NCI-H187 treated with DMSO at 0.1 percent for 48 hours (cell line): ENCODE measurements around the gene NEK9.
"Not testable (repeated sequence)": the region's sequence is repeated elsewhere in the genome, so short reads cannot be mapped to it uniquely, and the experiment has no call there.

ENCODE experiments used
- DNase-seq: peaks from one replicate; lab custom pipeline; 2025; lab: John Stamatoyannopoulos, UW

NEK9 gene

DNA sequence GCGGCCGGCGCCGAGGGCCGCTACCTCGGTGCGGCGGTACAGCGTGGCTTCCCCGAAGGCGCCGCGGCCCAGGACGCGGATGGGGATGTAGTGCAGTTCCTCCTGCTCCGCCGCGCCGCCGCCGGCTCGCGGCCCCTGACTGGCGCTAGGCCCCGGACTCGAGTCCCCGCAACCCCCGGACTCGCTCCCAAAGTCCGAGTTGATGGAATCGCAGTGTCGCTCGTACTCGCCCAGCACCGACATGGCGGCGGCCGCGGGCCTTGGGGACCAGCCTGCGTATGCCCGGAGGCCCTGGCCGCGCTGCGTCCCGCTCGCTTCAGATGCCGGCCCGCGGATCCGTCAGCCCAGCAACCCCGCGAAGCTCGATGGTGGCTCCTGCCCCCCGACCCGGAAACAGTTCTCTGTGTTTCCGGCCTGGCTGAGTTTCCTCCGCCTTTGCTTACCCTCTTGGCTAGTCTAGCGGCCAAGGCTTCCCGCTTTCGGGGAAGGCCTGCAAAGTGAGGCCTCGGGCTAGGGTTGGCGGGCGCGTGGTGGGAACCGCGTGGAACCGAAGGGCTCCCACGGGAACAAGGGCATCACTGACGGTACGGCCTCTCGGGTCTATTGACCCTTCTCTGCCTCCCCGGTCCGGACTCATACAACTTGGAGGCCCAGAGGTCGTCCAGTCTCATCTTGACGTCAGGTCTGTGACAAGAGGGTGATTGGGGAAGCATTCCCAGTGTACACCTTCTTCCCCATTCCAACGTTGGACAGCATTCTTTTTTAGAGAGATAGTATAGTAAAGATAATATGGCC, at the start of gene NEK9:
NEK9 (minus strand) TSS at position 370 of the 795 bp plus-strand sequence; CDS start at position 243, 127 bp downstream.
- DNase-seq = peak; percentile 25

DNA sequence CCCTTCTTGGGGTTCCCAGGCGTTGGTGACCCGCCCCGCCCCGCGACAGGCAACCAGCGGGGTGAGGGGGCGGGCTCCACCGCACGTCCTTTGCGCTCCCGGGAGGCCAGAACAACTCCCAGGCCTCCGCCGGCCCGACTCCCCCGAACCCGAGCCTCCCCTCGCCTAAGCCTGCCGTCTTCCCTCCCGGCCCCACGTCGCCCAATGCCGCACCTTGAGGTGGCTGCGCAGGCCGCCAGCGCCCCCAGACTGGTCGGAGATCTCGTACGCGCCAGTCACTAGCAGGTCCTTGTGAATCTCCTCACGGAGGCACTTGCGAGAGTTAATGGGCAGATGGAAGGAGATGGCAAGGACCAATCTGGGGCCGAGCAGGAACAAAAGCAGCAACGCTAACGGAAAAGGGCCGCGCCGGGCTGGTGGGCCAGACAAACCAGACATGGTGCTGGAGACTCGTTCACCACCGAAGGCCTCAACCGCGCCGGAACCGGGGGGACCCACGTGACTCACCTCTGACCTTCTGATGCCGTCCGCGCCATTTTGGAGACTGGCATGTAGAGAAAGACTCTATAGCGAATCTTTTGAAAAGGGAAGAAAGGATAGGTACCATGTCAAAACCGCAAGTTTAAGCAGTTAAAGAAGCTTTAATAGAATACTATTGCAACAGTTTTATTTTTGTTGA, 49.4 kb upstream of the NEK9 start, which contains the start of gene TMED10:
TMED10 (minus strand) TSS at position 471 of the 679 bp plus-strand sequence; CDS start at position 438, 33 bp downstream.
- DNase-seq = peak; percentile 82

DNA sequence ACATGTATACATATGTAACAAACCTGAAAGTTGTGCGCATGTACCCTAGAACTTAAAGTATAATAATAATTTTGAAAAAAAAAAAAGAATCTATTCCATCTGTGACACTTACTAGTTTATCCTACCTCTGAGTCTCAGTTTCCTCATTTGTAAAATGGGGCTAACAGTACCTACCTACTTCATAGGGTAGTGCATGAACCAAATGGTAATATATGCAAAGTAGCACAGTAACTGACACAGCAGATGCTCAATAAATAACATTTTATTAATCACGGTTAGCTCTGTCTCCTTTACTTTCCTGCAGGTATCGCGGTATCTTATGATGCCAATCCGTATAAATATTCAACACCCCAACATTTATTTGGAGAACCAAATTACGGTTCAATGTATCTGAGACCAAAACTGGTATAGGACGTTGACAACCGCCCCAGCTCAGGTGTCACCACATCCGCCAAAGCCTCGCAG, 48.9 kb upstream of the NEK9 start:
- DNase-seq = no peak

DNA sequence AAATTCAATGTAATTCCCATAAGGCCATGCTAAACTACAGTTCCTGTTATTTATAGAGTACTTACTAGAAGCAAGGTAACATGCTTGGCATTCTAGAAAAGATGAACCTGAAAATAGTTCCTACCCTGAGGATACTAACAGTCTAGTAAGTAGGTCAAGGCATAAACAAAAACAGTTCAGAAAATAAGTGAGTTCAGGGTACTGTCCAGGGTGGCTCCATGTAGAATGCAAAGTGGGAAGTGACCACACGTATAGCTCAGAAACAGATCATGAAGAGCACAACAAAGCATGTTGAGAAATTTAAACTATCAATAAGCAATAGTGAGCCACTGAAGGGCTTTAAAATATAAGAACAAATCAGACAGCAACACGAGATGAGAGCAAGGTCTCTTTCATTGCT, 47.2 kb upstream of the NEK9 start:
- no peak for DNase-seq

DNA sequence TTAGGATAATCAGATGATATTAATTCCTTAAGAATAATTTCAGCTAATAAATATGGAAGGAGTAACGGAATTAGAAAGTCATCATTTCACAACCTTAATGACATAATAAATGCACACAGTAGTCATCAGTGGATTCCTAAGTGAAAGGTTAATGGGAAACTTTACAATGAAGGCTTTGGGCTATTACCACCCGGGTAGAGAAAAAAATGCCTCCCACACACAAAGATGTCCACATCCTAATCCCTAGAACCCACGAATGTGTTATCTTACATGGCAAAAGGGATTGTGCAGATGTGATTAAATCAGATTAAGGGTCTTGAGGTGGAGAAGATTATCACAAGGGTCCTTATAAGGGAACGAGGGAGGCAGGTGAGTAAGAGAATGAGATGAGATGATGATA, 43.9 kb upstream of the NEK9 start:
- DNase-seq = no peak

- DNase-seq = no peak
These were observed 41.9 kb upstream of the NEK9 start for GRCh38 chr14:75168586-75169335.

DNA sequence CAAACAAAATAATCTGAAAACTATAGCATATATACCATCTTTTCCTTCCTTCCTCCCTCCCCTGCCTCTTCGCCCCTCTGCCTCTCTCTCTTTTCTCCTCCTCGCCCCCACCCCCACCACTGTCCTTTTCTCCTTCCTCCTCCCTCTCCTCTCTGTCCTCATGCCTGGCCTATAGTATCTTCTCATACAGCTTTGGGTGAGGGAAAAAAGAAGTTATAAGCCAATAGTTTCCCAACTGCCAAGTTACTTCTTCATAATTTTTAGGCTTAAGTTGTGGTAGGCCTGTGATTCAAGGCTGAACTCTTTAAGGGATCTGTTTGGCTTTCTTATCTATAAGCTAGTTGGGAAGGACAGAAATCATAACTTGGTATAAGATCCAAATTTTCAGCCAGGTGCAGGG, 40.5 kb upstream of the NEK9 start:
- no peak for DNase-seq

GRCh38 chr14:75165586-75166391, 38.9 kb upstream of the NEK9 start:
- DNase-seq = no peak

GRCh38 chr14:75164809-75165208, 38.0 kb upstream of the NEK9 start:
- DNase-seq = no peak

DNA sequence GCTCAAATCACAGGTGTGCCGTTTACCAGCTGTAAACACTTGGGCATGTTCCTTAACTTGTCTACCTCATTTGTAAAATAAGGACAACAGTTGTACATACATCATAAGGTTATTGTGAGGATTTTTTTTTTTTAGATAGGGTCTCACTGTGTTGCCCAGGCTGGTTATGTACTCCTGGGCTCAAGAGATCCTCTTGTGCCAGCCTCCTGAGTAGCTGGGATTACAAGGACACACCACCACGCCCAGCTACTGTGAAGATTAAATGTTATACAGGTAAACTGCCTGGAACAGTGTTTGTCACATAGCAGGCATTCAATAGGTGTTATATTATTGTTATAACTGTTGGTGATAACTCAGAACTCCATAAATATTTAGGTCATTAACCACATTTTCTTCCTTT, 36.8 kb upstream of the NEK9 start:
- DNase-seq = no peak

DNA sequence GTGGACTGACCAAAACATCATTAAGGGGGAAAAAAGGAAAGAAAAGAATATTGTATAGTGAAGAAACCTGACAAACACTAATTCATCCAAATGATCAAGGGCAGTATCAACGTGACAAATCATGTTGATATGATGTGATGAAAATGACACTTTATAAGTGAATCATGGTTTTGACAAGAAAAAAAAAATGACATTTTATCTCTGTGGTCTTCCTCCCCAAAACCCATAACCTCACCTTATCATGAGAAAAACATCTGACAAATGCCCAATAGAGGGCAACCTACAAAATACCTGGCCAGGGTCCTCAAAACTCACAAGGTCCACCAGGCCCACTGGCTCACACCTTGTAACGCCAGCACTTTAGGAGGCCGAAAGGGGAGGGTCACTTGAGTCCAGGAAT, 35.8 kb upstream of the NEK9 start:
- DNase-seq = no peak

DNA sequence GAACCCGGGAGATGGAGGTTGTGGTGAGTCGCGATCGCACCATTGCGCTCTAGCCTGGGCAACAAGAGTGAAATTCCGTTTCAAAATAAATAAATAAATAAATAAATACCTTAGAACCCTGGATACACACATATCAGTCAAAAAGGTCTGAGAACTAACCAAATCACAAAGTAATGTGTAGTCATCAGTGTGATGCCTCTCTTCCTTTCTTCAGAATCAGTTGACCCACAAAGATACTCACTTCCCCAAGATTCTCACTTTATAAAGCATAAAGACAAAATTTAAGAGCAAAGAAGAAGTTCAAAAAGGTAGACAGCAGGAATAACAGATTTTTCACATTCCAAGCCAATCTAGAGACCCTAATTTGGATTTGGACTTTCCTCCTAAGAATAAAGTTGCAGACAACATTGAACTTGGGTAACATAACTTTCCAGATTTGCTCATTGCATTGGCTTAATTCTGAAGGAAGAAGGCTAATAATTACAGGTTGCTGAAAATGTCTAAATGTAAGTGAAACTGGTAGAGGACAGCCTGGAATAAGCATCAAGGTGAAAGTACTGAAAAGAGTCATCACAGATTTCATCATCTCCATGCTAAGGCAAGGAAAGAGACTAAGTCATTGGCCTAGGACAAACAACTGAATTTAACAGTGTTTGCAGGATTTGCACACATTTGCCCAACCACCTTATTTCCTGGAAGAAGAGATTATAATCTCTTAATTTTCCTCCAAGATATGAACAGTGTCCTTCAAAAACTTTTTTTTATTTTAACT, 32.2 kb upstream of the NEK9 start:
- no peak for DNase-seq

GRCh38 chr14:75156901-75157300, 30.1 kb upstream of the NEK9 start:
- DNase-seq = no peak

- no peak for DNase-seq
These were observed 29.3 kb upstream of the NEK9 start for GRCh38 chr14:75156111-75156510.

GRCh38 chr14:75155169-75155568, 28.3 kb upstream of the NEK9 start:
- DNase-seq = no peak

DNA sequence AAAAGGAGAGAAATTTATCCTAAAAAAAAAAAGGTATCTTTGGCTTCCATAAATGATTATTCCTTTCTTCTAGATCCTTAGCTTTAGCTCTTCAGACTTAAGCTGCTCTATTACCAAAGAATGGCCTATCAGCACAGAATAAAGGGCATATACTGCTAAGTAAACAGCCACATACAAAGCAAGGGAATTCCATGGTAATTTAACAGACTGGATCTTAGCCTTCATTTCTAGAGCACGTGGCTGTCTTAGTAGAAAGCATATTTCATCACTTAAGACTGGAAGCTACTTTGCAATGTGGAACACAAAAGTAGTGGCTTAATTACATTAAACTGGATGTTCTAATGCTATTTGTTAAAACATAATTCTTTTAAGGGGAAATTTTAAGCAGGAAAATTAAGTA, 26.4 kb upstream of the NEK9 start:
- DNase-seq = no peak

- DNase-seq = no peak
These were observed 25.0 kb upstream of the NEK9 start for GRCh38 chr14:75151851-75152250.

DNA sequence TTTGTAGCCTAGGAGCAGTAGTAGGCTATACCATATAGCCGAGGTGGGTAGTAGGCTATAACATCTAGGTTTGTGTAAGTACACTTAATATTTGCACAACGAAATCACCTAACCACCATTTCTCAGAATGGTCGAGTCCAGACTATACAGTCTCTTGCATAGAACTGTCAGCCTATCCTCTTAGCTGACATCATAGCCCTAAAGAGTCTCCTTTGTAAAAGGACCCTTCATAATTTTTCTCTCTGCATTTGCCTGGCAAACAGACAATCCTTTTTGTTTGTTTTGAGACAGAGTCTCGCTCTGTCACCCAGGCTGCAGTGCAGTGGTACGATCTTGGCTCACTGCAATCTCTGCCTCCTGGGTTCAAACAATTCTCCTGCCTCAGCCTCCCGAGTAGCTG, 23.8 kb upstream of the NEK9 start:
- DNase-seq = not testable (repeated sequence)

GRCh38 chr14:75150150-75150549, 23.3 kb upstream of the NEK9 start:
- DNase-seq = no peak

- no peak for DNase-seq
These were observed 20.7 kb upstream of the NEK9 start for GRCh38 chr14:75147423-75148071.
